HG03060 (cell line): ENCODE results near the gene ABCB9.
"Not testable (repeated sequence)": the region's sequence is repeated elsewhere in the genome, so short reads cannot be mapped to it uniquely, and the experiment has no call there.

Experiments used
- ATAC-seq: cut with Tn5 transposase; IDR thresholded peaks from one replicate; pipeline ENCODE4 v1.9.1; 2021; ENCODE audit warnings: low read depth, moderate number of reproducible peaks; ENCODE audit not compliant: unreplicated experiment

ABCB9 gene

DNA sequence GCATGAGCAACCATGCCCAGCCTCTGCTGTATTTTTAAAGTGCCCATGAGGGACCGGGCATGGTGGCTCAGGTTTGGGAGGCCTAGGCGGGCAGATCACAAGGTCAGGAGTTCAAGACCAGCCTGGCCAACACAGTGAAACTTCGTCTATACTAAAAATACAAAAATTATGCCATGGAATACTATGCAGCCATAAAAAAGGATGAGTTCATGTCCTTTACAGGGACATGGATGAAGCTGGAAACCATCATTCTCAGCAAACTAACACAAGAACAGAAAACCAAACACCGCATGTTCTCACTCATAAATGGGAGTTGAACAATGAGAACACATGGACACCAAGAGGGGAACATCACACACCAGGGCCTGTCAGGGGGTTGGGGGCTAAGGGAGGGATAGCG, 61.0 kb downstream of the ABCB9 start:
- not testable (repeated sequence) for ATAC-seq

DNA sequence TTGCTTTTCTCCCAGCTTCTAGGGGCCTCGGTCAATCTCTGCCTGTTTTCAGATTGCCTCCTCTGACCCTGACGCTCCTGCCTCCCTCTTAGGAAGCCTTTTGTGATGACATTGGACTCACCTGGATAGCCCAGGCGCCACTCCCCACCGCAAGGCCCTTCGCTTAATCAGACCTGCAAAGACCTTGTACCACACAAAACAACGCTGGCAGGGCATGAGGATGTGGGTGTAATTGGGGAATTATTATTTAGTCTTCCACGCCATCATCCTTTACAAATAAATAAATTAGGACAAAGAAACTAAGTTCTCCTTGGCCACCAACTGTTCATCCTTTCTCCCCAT, 62.6 kb downstream of the ABCB9 start:
- no peak for ATAC-seq

DNA sequence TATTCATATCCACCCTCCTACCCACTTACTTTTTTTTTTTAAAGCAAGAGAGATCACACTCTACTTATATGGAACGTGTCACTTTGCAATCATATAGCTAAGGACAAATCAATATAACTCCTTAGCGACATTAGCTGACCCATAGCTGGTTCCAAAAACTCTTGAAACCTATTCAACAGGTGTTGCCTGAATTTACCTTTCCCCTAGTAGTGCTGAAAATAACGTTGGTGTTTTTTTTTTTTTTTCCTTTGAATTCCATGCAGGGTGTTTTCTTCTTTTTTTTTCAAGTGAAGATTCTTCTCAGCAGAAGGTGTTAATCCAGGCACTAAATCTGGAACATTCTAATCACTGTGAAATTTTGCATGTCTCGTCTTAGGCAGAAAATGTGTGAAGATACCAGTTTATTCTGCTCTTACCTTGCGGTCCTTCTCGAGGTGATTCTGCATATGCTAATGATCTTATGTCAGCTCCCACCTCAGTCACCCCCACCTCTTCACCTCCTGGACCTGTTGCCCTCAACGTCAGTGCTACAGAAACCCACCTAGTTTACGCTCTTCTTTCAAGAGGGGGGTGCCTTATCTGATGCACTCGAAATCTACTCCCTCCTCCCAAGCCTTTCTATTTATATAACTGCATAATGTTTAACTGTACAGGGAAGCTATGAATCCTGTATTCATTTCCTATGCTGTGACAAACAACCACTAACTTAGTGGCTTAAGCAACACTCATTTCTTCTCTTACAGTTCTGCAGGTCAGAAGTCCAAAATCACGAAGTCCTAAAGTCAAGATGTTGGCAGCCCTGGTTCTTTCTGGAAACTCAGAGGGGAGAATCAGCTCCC, 63.2 kb downstream of the ABCB9 start:
- no peak for ATAC-seq

DNA sequence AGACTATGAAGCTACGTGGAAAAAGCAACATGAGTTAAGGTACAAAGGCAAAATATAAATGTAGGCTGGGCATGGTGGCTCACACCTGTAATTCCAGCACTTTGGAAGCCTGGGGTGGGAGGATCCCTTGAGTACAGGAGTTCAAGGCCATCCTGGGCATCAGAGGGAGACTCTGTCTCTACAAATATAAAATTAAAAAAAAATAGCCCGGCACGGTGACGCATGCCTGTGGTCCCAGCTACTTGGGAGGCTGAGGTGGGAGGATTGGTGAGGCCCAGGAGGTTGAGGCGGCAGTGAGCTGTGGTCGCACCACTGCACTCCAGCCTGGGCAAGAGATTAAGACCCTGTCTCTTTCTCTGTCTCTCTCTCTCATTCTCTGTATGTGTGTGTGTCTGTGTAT, 66.4 kb downstream of the ABCB9 start:
- ATAC-seq = no peak

DNA sequence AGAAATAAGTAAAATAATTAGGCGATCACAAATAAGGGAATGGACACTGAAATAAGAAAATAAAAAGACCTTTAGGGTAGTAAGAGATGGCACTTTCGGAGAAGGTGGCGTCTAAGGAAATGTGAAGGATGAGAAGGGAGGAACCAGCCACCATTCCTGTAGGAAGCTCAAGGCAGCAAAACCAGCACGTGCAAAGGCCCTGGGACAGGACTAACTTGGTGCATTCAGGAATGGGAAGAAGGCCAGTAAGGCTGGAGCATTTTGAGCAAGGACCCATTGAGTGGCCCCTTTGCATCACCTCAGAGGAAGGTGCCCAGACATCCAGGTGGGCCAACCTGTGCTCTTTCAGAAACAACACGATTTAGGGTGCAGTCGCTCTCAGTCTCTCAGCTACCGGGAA, 69.6 kb downstream of the ABCB9 start:
- no peak for ATAC-seq

DNA sequence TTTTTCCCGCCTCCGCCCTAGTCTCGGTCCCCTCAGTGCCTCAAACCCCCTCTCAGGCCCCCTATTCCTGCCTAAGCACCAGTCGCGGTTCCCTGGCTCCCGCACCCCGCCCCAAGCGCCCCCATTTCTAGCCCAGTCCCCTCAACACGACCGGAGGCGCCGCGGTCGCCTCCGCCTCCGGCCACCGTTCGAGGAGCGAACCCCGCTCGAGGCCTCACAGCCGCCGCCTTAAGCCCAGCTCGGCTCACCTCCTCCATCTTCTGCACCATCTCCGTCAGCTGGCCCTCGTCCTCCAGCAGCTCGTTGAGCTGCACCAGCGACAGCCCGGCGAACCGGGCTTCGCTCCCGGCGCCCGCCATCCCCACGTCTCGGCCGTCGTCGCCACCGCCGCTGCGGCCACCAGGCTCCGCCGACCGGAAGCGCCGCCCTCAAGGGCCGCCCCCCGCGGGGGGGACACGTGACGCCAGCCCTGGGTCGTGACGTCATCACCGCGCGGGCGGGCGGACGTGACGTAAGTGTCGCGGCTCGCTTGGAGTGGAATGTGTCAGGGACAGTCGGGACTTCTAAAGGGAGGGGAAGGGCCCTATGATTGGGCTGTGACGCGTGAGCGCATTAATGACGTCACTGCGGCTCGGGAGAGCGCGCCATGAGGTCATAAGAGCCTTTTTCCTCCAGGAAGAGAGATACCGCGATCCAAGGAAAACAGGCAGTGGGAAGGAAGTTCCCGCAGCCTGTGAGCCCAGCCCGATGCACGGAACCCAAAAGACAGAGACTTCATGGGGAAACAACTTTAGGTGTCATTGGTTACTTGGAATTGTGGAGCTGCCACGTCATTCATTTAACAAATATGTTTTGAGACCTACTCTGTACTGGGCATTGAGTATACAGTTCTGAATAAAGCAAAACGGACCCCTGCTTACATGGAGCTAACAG, 70.3 kb downstream of the ABCB9 start, which contains the start of gene VPS37B:
TSS of gene VPS37B (minus strand) at position 421 of the 933 bp plus-strand sequence. CDS start at position 359, 62 bp downstream.
- no peak for ATAC-seq

DNA sequence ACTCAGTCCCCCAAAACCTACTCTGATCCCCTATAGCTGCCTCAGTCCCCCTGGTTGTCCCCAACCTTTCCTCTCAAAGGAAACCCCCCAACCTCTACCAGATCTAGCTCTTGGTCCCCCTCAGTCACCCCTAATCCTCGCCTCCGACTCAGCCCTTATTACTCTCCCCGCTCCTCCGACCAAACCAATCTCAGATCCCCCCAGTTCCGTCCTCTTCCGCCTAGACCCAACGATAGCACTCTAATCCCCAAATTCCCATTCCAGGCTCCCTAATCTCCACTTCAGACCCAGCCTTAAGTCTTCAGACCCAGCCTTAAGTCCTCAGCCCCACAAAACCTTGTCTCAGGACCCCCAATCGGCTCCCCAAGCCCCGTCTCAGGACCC, 71.0 kb downstream of the ABCB9 start:
- ATAC-seq = no peak

DNA sequence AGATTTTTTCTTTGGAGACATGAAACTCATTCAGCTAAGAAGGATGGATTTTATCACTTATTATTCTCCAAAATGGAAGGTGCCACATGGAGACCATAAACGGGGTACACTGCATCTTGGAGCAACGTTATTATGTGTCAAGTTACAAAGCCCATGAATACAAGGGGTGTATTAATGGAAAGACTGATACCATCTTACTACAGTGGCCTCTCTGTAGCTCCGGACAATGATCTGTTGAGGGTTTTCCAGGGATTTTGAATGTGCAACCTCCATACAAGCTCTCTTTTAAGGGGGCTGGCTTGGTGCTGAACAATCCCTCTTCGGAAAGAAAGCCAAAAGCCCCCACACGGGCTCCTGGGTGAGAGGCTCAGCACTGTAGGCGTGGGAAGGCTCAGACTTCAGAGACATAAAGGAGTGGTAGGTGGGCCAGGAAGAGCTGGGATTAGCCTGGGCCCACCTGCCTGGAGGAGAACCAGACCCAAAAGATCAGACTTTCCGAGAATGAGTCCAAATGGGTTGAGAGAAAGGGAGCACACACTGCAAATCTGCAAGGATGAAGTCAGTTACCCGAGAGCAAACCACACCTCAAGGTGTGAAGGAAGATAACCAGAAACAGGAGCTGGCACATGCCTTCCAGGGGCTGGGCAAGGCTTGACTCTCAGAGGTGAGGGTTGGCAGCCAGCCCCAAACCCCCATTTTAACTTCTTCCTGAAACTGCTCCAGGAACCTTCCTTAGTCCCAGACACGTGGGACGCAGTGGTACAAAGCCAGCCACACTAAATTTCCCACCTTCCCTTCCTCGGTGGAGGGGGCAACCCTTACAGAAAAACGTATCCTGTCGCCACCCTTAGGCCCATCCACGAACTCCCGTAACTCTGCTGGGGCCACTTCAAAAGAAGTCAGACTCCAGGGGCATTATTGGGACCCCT, 71.8 kb downstream of the ABCB9 start:
- no peak for ATAC-seq

DNA sequence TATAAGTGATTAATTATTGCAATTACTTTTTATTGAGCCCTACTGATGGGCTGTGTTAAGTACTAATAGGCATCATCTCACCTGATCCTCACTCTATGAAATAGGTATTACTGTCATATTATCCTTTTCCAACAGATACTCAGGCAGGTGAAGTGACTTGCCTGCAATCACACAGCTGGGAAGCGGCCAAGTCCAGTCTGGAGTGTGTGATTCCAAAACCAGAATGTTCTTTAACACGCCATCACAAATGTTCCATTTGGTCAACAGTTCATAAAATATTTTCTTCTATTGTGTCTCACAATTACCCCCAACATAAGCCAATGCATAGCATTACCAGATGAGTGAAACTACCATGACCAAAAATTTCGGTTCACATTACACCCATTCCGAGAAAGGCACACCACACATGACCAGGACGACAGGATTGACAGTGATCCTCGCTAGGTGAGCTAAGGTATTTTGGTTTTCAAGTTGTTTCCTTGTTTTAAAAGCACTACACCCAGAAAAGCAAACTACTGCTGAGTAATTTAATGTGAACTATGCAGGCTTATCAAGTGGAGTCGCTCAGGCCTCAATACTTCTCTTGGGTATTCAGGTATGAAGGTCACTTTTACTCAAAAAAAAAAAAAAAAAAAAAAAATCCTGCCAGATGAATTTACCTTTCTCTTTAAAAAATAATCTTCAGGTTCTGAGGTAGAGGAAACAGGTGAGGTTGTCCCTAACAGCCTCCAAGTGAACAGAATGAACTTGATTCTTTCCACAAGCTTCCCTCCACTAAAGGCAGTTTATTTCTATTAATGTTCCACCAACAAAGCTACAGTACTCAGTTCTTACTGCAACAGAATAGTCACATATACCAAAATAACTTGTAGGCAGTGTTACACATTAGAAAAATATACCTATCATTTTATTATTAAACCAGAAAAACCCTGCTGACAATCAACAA, 72.8 kb downstream of the ABCB9 start:
- no peak for ATAC-seq

DNA sequence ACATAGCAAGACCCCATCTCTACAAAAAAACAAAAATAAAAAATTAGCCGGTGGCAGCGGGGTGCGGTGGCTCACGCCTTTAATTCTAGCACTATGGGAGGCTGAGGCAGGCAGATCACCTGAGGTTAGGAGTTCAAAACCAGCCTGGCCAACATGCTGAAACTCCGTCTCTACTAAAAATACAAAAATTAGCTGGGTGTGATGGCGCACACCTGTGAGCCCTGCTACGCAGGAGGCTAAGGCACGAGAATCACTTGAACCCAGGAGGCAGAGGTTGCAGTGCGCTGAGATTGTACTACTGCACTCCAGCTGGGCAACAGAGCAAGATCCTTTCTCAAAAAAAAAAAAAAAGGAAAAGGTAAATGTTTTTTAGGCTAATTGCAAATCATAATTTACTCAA, 73.5 kb downstream of the ABCB9 start:
- not testable (repeated sequence) for ATAC-seq

DNA sequence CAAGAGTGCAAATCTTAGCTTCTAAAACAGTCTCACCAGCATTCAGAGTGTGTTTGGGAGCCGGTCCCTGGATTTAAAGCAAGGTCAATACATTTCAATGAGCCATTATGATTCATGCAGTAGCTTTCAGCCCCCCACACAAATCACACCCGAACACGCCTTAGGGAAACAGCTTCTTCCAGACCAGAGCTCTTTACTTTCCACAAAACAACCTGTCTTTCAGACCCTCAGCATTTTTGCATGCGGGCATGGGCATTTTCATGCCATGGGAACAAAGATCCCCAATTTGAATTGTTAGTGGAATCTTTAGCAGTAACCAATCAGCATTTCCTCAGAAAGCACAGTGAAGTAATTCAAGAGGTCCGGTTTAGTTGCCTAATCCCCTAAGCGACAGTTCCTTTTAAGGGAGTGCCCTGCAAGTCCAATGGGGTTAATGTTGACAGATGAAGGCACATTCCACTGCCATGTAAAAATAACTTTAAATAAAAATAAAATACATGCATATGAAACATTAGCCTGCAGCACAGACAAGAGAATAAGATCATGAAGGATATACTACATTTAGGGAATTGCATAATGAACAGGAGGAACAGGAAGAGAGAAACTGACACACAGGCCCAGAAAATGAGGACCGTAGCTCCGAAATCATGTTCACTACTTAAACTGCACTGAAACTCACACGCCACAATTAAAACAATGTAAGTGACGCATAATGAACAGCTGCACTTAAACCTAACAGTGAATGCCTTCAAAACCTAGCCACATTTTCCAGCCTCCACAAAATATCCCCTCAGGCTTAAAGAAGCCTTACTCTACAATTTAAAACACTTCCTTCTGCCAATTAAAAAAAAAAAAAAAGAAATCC, 74.4 kb downstream of the ABCB9 start:
- ATAC-seq = no peak

DNA sequence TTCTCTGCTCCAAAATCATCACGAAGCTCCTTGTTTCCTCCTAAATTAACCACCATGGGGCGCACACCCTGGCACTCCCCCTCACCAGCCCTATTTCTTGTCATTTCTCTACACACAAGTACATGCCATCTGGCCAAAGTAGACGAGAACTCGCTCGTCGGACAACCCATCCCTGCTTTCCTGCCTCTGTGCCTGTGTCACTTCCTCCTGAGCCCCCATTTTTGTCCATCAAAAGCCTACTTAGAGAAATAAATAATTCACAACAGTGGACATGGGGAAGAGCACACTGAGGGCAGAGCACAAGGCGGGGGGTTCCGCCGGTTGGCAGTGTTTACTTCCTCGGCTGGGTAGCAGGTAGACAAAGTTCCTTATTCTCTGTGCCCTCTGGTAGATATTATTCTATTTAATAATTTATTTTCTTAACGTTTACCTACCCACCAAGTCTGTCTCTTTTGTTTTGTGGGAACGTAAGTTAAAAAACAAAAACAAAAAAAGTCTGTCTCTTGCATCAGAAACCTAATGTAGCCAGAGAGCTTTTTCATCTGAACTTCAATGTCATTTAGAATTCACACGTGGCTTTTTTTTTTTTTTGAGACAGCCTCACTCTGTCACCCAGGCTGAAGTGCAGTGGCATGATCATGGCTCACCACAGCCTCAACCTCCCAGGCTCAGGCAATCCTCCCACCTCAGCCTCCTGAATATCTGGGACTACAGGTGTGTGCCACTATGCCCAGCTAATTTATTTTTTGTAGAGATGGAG, 76.3 kb downstream of the ABCB9 start:
- ATAC-seq = no peak

DNA sequence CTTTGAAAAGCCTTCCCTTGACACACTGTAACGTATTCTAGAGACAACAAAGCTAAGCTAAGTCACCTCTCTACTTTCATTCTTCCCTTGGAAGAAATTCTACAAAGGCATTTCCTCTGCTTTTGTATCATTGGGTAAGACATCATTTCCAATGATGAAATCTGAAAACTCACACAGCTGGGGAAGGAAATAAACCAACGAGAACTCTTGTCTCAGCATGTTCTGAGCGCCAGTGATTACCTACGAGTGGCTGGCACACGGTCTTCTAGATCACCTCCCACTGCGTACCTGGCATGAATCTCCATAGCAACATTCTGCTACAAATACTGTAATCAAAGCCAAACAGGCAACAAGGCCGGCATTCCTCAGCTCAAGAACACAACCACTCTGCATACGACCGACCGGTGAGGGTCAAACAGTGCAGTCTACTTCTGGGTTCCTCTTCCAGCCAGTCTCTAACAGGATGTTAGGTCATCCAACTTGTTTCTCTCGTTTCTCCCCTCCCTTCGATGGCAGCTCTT, 78.0 kb downstream of the ABCB9 start:
- no peak for ATAC-seq

DNA sequence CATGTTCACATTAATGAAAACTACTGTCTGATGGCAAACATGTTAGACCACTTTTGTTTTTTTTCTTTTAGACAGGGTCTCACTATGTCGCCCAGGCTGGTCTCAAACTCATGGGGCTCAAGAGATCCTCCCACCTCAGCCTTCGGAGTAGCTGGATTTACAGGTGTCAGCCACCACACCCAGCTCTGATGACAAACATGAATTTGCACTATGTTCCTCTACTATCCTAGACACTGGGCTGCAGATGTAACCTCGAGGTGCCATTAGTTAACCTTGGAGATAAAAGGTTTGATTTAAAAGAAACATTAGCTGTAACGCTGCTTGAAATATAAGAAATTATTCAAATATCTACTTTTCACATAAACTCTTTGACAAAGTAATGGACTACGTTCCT, 78.4 kb downstream of the ABCB9 start:
- ATAC-seq = no peak

DNA sequence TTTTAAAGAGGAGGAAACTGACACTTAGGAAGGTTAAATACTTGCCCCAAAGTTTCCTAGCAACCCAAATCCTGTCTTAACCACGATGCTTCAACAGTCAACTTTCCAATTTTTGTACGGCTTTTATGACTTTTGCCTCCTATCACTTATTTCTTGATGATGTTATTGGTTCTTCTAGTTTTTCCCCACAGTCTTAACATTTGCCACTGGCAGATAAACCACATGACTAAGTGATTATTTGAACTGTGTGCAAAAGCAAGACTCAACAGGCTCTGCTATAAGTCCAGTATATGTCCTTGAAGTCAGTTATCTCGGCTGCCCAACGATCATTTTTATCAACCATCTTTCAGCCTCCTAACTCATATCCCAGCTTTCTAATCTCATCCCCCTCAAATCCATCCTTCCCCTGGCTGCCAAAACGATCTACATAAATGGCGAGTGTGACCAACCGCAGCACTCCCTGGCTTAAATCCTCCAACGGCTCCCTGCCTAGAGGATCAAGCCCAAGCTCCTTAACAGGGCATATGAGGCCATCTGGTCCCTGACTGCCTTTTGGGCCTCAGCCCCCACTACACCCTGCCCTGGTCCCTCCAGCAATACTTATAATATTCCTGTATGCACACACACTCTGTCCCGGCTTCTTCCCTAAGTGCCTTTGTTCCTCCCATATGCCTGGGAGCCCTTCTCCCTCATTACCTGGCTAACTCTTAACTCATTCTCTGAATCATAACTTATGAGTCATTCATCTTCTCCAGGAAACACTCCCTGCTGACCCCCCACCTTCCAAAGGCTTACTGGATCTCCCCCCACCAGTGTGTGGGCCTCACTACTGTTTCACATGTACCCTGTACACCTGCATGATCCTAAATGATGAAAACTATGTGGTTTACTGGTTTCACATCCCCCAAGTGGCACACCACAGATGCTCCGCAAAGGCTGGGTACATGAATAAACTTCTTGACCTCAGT, 79.1 kb downstream of the ABCB9 start:
- no peak for ATAC-seq

DNA sequence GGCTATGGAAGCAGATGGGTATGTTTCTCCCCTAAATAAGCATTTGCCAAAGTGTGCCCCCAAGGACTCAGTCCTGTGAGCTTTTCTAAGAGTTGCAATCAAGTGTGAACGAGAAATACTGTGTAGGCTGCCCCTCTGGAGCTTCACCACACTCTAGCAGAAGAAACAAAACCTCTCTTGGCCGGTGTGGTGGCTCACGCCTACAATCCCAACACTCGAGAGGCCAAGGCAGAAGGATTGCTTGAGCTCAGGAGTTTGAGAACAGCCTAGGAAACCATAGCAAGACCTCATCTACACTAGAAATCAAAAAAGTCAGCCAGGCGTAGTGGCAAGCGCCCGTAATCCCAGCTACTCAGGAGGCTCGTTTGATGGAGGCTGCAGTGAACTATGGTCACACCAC, 80.1 kb downstream of the ABCB9 start:
- ATAC-seq = no peak
